Ishikawa (cell line): ENCODE data around the gene UNC5C.

Experiments used
- EGR1 ChIP-seq: IDR thresholded peaks from 2 replicates; pipeline ENCODE4 v1.6.1; 2012
- EP300 ChIP-seq: IDR thresholded peaks from 2 replicates; pipeline ENCODE4 v1.6.1; 2012; ENCODE audit warnings: borderline replicate concordance
- MAX ChIP-seq: IDR thresholded peaks from 2 replicates; pipeline ENCODE4 v1.6.1; 2012
- NFIC ChIP-seq: IDR thresholded peaks from 2 replicates; pipeline ENCODE4 v1.6.1; 2012
- TAF1 ChIP-seq: IDR thresholded peaks from 2 replicates; pipeline ENCODE4 v1.6.1; 2012; ENCODE audit warnings: low read depth, mild to moderate bottlenecking
- TEAD4 ChIP-seq: IDR thresholded peaks from 2 replicates; pipeline ENCODE4 v1.6.1; 2012
- YY1 ChIP-seq: IDR thresholded peaks from 2 replicates; pipeline ENCODE4 v1.6.1; 2012; ENCODE audit warnings: low read depth
- TF ChIP-seq, protein P1 (sequence below): IDR thresholded peaks from 2 replicates; pipeline ENCODE4 v1.6.1; 2012; ENCODE audit warnings: low read depth, mild to moderate bottlenecking

DNA sequence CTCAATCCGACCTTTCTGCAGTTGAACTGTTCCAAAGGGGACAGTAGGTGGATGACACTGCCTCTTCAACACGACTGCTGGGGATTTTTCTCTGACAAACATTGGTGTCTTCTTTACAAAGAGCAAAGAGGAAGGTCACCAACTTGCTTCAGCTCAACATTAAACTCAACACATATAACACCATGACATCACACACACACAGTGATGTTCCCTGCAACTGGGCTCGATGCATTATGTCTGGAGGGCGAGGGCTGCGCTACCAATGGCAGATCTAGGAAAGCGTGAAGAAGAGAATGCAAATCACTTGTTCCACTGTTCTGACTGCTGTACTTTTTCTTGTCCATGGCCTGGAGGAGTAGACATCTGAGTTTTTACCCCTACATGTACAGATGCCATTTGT is 385.9 kb downstream of the UNC5C start:
- TF ChIP-seq TAF1: no peak
- no peak for TF ChIP-seq NFIC
- no peak for TF ChIP-seq EP300
- TF ChIP-seq, protein P1, sequence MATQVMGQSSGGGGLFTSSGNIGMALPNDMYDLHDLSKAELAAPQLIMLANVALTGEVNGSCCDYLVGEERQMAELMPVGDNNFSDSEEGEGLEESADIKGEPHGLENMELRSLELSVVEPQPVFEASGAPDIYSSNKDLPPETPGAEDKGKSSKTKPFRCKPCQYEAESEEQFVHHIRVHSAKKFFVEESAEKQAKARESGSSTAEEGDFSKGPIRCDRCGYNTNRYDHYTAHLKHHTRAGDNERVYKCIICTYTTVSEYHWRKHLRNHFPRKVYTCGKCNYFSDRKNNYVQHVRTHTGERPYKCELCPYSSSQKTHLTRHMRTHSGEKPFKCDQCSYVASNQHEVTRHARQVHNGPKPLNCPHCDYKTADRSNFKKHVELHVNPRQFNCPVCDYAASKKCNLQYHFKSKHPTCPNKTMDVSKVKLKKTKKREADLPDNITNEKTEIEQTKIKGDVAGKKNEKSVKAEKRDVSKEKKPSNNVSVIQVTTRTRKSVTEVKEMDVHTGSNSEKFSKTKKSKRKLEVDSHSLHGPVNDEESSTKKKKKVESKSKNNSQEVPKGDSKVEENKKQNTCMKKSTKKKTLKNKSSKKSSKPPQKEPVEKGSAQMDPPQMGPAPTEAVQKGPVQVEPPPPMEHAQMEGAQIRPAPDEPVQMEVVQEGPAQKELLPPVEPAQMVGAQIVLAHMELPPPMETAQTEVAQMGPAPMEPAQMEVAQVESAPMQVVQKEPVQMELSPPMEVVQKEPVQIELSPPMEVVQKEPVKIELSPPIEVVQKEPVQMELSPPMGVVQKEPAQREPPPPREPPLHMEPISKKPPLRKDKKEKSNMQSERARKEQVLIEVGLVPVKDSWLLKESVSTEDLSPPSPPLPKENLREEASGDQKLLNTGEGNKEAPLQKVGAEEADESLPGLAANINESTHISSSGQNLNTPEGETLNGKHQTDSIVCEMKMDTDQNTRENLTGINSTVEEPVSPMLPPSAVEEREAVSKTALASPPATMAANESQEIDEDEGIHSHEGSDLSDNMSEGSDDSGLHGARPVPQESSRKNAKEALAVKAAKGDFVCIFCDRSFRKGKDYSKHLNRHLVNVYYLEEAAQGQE: no peak
- no peak for TF ChIP-seq TEAD4
- no peak for TF ChIP-seq YY1
- no peak for TF ChIP-seq EGR1
- TF ChIP-seq MAX: no peak
